ENCODE data around the gene EDC3.
"Not testable (repeated sequence)": the region's sequence is repeated elsewhere in the genome, so short reads cannot be mapped to it uniquely, and the experiment has no call there.

The EDC3 gene

DNA sequence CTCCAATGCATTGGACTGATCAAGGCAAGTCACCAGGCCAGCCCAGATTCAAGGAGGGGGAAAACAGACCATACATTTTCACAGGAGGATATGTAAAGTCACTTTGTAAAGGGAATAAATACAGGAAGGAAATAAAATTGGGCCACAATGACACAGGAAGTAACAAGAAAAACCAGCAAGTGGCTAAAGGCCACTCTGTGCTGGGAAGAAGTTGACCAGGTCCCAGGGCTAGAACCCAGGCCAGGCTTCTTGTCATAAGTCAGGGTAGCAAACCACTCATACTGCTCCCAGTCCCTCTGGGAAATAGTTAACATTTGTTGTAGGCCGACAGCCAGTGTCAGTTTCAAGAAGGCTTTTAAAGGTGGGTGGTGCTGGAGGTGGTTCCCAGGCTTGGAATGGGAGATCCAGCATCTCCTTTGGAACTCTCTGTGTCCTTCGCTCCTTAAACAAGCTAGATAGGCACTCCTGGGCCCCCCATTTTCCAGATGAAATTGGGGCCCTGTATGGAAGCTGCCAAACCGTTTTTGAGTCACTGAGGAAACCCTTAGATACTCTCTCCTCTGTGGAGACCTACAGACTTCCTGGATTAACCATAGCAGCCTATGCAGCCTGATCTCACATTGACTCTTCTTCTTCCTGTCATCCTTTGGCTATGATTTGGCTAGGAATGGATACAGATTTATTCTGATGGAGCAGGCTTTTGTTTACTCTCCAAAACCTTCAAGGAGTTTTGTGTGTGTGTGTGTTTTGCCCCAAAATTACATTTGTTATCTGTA is 14.7 kb upstream of the EDC3 start:
- no peak for DNase-seq (ENCODE audit: low spot score)

DNA sequence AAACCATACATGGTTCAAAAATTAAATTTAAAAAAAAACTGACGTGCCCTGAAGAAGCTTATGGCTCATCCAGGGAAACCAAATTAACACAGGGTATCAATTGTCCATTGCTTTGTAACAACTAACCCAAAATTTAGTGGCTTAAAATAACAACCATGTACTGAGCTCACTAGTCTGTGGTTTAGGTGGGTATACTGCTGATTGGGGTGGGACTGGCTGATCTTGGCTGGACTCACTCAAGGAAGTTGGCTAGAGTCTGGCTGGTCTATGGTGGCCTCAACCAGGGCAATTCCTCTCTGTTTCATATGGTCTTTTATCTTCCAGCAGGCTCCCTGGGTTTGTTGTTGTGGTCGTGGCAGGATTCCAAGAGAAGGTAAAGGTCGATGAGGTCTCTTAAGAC is 14.1 kb upstream of the EDC3 start:
- no peak for DNase-seq (ENCODE audit: low spot score)

DNA sequence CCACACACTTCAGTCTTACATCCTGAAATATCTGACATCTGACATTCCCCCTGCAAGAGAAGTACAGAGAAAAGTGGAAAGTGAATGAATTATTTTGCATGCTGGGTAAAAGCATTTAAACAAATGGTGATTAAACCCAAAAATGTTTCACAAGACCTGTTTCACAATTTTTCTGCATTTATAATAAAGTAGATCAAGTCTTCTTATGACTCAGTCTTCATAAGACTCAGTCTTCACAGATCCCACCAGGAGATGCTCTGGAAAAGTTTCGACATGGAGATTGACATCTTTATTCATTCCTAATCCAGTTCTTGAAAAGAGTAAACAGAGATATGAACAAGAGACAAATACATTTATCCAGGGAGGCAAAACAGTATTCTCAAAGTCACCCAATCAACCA is 13.2 kb upstream of the EDC3 start:
- no peak for DNase-seq (ENCODE audit: low spot score)

DNA sequence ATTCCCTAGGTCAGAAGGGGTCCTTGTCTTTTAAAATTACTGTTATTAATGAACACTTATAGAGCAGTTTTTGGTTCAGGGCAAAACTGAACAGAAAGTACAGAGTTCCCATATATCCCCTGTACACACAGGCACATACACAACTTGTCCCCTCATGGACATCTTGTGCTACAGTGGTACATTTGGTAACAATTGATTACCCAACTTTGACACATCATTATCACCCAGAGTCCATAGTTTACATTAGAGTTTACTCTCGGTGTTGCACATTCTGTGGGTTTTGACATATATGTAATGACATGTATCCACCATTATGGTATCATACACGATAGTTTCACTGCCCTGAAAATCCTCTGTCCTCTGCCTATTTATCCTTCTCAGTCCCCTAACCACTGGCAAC is 984 bp upstream of the EDC3 start:
- no peak for DNase-seq (ENCODE audit: low spot score)

DNA sequence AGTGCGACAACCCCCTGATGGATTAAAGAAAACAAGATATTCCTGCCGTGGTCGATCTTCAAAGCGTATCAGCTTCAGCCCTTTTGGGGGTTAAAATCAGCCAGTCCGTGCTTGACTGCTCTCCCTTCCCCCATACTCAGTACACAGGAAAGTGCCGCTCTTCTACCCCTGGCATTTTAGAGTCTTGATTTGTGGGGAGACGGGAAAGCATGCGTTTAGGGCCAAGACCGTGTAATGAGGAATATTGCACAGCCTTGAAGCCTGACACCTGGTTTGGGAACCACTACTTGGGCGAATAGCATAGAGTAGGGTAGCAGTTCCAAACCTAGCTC is 540 bp upstream of the EDC3 start:
- DNase-seq (ENCODE audit: low spot score) = no peak

DNA sequence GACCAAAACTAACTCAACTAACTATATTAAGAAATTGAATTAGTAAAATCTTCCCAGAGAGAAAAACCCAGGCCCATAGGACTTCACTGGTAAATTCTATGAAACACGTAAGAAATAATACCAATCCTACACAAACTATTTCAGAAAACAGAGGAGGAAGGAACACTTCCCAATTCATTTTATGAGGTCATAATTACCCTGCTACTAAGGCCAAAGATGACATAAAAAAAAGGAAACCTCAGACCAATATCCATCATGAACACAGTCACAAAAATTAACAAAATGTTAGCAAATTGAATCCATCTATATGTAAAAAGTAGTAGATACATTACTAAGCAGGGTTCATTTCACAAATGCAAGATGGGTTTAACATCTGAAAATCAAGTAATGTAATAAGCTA is 3.5 kb downstream of the EDC3 start:
- no peak for DNase-seq (ENCODE audit: low spot score)

DNA sequence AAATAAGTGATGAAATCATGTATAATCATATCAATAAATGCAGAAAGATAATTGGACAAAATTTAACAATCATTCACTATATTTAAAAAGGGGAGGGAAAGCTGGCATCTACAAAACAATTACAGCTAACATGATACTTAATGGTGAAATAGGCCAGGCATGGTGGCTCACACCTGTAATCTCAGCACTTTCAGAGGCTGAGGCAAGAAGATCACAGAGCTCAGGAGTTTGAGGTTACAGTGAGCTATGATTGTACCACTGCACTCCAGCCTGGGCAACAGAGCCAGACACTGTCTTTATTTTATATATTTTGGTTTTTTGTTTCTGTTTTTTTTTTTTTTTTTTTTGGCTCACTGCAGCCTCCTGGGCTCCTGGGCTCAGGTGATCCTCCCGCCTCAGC is 12.1 kb downstream of the EDC3 start:
- no peak for DNase-seq (ENCODE audit: low spot score)

DNA sequence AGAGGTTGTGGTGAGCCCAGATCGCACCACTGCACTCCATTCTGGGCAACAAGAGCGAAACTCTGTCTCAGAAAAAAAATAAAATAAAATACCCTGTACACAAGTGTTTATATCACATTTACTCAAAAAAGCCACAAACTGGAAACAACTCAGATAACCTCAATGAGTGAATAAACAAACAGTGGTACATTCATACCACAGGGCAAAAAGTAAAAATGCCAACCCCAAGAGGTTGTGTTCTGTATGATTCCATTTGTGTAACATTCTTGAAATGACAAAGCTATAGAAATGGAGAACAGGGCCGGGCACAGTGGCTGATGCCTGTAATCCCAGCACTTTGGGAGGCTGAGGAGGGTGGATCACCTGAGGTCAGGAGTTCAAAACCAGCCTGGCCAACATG is 12.9 kb downstream of the EDC3 start:
- DNase-seq (ENCODE audit: low spot score) = no peak

DNA sequence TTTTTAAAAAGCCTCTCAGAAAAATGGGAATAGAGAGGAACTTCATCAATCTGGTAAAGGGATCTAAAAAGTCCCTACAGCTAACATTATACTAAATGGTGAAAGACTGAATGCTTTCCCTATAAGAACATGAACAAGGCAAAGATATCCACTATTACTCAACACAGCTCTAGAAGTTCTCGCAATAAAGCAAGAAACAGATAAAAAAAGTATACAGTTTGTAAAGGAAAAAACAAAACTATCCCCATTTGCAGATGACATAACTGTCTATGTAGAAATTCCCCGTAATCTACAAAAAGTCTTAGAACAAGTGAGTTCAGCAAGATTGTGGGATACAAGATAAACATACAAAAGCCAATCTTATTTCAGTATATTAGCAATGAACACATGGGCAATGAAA is 15.4 kb downstream of the EDC3 start:
- DNase-seq (ENCODE audit: low spot score) = no peak

DNA sequence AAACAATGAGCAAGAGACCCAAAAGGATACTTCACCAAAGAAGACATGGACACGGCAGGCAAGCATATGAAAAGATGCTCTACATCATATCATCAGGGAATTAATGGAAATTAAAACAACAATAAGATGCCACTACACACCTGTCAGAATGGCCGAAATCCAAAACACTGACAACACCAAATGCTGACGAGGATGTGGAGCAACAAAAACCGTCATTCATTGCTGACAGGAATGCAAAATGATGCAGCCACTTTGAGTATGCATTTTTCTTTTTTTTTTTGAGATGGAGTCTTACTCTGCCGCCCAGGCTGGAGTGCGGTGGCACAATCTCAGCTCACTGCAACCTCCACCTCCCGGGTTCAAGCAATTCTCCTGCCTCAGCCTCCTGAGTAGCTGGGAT is 19.0 kb downstream of the EDC3 start:
- DNase-seq (ENCODE audit: low spot score) = no peak

DNA sequence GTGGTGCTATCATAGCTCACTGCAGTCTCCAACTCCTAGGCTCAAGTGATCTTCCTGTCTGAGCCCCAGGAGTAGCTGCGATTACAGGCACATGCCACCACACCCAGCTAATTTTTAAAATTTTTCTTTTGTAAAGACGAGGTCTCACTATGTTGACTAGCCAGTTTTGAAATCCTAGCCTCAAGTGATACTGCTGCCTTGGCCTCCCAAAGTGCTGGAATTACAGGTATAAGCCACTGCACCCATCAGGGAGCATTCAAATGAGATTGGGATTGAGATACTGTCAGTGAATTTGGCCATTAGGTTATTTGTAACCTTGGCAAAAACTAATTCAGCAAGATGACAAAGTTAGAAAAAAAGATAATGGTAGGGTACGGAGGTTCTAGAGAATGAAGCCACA is 21.7 kb downstream of the EDC3 start:
- no peak for DNase-seq (ENCODE audit: low spot score)

DNA sequence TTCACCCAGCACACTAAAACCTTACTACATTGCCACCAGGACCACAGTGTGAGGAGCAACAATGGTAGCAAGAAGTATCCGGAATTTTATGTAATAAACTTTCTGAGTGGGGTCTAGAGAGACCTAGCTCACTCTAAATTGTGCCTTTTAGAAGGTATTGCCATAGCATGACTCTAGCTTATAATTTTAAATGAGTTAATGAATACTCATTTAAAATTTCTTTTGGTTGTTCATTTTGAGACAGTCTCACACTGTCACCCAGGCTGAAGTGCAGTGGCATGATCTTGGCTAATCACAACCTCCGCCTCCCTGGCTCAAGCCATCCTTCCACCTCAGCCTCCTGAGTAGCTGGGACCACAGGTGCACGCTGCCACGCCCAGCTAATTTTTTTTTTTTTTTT is 26.2 kb downstream of the EDC3 start:
- DNase-seq (ENCODE audit: low spot score) = no peak

DNA sequence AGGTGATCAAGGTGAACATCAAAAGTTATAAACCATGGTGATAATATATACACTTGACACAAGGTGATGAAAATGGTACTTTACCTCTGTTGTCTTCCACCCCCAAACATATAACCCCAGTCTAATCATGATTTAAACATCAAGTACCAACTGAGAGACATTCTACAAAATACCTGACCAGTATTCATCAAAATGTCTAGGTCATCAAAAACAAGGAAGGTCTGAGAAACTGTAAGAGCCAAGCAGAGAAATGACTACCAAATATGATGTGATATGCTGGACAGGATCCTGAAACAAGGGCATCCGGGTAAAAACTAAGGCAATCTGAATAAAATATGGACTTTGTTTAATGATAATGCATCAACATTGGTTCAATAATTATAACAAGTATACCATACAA is 27.8 kb downstream of the EDC3 start:
- DNase-seq (ENCODE audit: low spot score) = no peak

DNA sequence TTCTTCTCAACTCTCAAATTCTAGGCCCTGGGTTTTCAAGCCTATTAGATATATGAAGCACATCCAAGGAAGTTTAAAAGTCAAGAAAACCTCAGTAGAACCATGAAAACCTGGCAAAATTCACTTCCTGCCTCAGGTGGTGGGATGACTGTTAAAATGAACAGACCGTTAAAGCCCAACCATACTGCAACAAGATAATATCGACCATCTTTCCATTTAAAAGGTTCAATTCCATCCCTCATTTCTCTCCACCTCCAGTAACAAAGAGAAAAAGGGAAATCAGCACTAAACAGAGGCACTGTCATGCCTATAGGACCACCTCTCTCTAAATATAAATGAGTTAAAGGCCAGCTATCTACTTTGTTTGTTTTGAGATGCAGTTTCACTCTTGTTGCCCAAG is 31.2 kb downstream of the EDC3 start:
- DNase-seq (ENCODE audit: low spot score) = no peak

DNA sequence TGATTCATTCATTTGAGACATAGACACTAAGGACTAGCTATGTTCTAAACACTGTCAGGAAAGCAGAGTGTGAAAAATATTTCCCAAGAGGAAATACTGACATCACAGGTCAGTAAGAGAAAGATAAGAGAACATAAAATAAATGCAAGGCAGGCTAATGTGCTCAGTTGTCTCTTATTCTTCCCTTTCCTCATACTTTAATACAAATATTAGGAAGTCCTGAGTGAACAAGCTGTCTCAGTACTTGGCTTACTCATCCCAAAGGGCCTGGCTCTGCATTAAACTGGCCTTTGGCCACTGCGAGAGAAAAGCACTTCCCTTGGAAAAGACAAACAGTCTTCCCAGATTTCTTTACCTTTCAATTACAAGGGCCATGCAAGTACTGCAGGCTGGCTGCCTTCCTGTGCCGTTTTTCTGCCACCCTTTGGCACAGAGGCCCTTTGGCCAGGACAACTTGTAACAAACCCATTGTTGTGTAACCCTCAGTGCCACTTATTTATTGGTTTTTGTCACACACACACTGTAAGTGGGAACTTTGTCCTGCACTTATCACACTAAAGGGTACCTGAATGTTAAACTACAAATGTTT is 31.7 kb downstream of the EDC3 start:
- DNase-seq (ENCODE audit: low spot score) = no peak

DNA sequence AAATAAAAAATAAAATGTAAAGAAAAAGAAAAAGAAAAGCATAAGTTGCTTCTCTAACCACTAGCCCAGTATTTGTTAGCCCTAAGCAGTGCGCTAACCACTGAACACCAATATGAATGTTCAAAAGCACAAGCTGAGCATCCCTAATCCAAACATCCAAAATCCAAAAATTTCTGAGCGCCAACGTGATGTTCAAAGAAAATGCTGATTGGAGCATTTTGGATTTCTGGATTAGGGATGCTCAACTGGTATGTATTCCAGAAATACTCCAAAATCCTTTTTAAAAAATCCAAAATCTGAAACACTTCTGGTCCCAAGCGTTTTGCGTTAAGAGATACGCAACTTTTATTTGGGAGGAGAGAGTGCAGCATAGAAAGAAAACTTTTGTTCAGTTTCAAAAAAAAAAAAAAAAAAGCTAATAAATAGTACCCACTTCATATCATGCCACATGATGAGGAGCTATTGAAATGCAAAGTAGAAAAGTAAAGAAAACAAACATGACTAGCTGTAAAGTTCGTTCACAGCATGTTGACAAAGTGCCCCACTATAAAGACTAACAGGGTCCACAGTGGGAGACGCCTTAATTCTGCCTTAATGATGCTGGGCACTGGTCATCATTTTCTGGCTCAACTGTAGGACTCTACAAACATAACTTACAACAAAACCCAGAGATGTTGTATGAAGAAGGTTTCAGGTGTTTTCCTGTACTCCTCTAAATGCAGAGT is 32.4 kb downstream of the EDC3 start:
- no peak for DNase-seq (ENCODE audit: low spot score)

DNA sequence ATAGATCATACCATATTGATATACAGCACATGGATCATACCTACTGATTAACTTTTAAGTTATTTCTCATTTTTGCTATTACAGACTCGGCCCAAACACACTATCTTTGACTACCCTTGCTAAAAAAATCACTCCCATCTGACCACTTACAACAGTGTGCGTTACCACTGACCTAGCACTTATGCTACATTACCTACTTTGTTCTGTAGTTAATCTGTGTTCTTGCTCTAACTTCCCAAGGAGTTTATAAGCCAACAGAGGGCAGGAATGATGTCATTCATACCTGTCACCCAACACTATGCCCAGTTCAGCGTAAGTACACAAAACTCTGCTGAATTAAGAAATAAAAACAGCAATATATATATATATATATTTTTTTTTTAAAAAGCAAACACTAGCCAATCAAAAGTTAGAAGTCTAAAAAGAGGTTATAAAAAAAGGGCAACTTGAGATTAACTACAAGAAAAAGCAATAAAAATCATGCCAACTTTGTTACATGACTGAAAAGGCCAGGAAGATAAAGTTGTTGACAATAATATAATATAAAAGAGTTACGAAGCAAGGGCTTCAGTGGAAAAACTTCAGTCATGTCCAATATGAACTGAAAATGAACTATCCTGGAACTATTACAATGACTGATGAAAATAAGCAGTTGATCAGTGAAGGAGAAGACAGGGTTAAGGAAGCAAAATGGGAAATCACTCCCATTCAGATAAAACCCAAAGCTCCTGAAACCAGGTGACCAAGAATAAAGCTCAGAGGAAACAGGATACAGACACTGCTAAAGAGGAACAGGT is 33.6 kb downstream of the EDC3 start:
- DNase-seq (ENCODE audit: low spot score) = no peak

DNA sequence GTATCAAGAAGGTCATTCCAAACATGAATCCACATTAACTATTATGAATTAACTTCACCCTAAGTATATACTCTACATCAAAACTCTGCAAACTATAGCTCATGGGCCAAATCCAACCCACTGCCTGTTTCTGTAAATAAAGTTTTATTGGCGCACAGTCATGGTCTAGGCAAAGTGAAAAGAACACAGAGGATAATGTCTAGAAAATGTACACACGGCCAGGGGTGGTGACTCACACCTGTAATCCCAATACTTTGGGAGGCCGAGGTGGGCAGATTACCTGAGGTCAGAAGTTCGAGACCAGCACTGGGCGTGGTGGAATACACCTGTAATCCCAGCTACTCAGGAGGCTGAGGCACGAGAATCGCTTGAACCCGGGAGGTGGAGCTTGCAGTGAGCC is 34.5 kb downstream of the EDC3 start:
- not testable (repeated sequence) for DNase-seq (ENCODE audit: low spot score)

DNA sequence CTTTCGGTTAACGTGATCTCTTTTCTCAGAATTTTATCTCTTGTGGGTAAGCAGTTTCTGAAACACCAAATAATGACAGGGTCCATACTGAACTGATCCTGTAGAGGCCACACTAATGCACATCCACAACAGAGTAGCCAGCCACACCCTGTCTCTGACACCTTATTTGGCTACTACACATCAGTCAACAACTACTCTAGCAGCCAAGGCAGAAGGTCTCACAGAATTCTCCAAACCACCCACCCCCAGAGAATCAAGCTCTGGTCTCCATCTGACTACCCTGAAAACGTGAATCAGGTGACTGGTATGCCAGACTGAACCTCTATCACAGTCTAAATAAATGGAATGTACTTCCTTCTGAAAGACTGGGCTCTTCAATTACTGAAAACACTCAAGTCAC is 38.0 kb downstream of the EDC3 start:
- no peak for DNase-seq (ENCODE audit: low spot score)

DNA sequence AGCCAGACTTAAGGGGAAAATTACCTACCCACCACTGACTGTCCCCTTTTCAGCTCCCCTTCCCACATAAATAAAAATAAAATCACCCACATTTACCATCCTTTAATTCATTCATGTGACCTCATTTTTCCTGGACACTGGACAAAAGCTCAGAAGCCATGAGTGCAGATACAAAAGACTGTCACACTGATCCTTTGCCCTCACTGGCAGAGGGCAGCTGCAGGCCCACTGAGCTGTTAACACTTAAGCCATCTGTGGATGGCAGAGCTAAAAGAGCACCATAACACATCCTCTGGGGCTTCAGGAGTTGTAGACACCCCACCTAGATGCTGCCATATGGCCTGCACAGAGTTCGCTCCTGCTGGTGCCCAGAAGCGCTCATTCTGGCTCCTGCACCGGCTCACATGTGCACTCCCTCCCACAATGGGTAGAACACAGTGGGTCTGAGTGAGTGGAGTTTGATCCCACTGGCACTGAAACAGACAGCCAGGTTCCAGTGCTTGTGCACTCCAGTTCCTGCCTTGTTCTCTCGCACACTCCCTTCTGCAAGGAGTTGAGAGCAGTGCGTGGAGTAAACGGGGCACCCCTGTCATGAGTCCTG is 38.8 kb downstream of the EDC3 start:
- no peak for DNase-seq (ENCODE audit: low spot score)

DNA sequence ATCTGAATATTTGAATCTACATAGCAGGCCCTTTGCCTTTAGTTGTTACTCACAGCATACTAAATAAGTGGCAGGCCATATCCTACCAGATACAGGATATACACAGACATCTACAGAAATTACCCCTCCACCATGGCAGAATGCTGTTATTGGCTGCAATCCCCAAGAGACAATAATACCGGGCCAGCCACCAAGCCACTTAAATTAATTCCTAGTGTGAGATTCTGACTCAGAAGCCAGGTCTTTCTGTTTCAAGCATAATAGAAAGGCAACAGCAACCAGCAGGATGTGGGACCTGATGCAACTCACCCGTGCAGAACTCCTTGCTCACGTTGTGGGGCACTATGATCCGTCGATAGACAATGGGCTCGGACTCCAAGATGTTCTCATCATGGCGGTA is 40.4 kb downstream of the EDC3 start:
- DNase-seq (ENCODE audit: low spot score) = no peak

DNA sequence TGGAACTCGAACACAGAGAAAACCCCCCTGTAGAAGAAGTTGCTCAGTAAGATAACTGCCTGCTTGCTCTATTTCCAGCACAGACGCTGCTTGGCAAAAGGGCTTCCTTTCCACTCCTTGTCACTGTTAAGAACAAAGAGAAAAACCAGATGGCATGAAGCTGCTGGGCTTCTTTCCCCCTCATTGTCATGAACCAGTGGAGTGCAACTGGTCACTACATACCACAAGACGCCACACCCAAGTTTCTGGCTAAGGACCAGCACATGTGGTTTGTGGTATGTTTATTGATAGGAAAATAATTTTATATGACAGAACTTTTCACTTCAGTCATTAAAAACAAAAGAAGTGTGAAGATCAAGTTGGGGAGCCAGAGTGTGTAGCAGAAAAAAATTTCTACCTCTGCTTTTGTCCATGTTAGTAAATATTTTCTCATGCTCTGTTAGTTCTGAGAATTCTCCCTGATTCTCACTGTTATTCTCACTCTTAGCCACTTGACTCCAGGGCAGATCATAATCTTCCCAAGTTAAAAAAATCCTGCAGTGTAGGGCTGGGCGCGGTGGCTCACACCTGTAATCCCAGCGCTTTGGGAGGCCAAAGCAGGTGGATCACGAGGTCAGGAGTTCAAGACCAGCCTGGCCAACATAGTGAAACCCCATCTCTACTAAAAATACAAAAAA is 42.3 kb downstream of the EDC3 start:
- DNase-seq (ENCODE audit: low spot score) = no peak

Data from COLO829 (cell line).